CD4-positive, alpha-beta T cell treated with Interleukin-6 for 4 hours (primary cell): ENCODE measurements around the gene RASAL1.

Source experiments
- DNase-seq: peaks from one replicate; pipeline ENCODE4 v3.0.0-alpha.2; 2020; ENCODE audit warnings: mixed read lengths

The RASAL1 gene

DNA sequence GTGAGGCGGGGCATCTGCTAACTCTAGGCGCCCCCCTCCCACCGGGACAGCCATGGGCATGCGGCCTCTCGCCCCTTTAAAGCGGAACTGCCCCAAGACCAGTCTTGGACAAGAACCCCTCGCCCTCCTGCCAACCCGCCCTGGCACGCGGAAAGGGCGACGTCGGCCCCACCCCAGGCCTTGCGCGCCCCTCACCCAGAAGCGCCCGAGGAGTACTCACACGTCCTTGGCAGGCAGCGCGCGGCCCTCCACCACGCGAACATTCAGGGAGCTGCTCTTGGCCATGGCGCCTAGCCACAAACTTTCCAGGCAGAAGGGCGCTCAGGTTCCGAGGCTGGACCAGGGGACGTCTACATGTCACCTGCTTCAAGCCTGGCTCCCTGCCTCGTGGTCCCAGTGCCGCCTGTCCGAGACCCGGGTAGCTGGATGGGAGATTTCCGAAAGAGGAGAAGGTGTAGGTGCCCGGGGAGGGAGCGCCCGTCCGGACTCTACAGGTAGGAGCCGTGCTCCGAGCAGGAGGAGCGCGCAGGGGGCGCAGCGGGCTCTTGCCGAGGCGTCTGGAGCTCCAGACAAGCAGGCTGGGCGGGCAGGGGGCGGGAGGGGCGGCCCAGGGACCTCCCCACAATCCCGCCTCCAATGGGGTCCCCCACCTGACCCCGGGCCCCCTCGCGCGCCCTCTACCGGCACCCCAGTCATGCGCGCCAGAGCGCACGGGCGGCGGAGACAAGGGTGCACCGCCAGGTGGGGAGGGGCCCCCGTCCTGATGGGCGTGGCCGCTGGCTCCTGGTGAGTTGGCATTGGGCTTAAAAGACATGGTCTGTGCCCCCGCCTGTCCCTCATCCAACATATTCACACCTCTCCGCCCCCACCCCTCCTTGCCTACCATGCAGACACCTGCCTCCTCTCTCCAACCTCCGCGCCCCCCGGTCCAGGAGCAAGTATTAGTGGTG, at the start of gene RASAL1:
TSS of gene RASAL1 (minus strand) at position 584 of the 950 bp plus-strand sequence. CDS start at position 285, 299 bp downstream.
- peak; percentile 83 for DNase-seq

DNA sequence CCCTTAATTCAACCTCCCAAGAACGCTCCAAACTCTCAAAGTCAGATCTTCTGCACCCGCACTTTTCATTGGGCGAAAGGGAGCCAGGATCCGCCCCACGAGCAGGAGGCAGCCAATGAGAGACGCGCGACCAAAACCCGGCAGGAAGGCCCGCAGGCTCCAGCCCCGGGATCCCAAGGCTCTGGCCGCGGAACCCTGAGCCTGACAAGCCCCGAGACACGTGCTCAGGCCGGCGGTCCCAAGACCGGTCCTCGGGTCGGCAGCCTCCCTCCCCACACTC, 49.3 kb upstream of the RASAL1 start:
- DNase-seq = peak; percentile 90

GRCh38 chr12:113184098-113184899, 48.7 kb upstream of the RASAL1 start:
- DNase-seq = no peak

DNA sequence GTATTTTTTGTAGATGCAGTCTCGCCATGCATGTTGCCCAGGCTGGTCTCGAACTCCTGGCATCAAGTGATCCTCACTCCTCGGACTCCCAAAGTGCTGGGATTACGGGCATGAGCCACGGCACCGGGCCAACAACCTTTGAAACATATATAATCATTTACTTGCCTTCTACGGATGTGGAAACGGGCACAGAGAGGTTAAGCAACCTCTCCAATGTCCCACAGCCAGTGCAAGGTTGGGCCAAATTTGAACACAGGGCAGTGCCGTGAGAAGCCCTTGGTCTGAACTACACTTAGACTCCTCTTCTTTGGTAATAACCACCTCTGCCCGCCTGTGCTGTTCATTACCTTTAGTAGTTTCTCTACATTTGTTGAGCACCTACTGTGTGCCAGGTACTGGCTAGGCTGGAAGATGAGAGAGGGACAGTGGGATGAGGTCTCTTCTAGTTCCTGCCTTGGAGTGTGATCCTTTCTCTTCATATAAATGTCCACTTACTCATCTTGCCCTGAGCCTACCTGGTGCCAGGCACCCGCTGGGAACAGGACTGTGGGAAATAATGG, 47.5 kb upstream of the RASAL1 start:
- DNase-seq = no peak

DNA sequence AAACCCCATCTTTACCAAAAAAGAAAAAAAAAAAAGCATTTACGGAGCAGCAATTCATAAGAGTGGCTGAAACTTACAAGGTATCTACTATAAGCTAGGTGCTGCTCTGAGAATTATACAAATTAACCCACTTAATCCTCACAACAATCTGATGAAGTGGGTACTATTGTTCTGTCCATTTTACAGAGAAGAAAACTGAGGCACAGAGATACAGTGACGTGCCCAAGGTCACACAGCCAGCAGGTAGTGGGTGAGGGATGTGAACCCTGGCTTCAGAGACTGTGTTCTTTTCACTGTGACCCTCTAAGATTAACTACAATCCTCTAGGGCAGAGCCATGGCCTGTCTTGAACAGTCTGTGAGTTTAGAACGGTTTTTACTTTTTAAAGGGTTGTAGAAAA, 46.4 kb upstream of the RASAL1 start:
- no peak for DNase-seq

DNA sequence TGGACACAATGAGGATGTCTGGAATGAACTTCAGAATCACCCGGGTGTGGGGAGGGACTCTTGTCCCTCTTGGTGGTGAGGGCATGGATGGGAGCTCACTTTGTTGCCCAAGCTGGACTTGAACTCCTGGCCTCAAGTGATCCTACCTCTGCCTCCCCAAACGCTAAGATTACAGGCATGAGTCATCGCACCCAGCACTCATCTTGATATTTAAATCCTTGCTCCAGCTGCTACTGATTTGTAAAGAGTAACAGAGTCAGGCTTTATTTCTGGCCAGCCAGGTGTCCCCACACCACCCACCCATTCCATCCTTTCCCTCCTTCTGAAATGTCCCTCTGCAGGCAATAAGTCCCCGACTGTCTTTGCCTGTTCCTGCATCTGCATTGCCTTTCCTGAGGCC, 44.8 kb upstream of the RASAL1 start:
- no peak for DNase-seq

- no peak for DNase-seq
These were observed 43.5 kb upstream of the RASAL1 start for GRCh38 chr12:113179023-113179422.

- peak; percentile 79 for DNase-seq
These were observed 39.2 kb upstream of the RASAL1 start for GRCh38 chr12:113174461-113175384.

DNA sequence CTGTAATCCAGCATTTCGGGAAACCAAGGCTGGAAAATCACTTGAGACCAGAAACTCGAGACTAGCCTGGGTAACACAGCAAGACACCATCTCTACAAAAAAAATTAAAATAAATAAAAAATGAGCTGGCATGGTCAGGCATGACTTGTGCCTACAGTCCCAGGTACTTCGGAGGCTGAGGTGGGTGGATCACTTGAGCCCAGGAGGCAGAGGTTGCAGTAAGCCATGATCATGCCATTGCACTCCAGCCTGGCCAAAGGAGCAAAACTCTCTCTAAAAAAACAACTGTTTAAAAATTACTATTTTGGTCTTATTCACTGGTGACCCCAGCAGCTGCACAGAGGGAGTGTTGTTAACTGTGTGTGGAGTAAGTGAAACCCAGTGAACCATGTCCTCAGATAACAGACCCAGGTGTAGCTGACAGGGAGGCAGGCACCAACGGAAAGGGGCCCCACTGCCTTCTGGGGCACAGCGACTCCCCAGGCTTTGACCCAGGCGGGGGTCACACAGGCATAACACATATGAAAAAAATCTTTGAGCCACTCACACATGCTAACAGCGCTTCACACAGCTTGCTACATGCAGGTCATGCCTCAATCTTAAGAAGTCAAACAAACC, 37.6 kb upstream of the RASAL1 start:
- DNase-seq = no peak

GRCh38 chr12:113172185-113172584, 36.6 kb upstream of the RASAL1 start:
- DNase-seq = no peak

GRCh38 chr12:113171543-113171942, 36.0 kb upstream of the RASAL1 start:
- DNase-seq = no peak

GRCh38 chr12:113170926-113171325, 35.4 kb upstream of the RASAL1 start:
- no peak for DNase-seq

GRCh38 chr12:113170457-113170856, 34.9 kb upstream of the RASAL1 start:
- DNase-seq = no peak

DNA sequence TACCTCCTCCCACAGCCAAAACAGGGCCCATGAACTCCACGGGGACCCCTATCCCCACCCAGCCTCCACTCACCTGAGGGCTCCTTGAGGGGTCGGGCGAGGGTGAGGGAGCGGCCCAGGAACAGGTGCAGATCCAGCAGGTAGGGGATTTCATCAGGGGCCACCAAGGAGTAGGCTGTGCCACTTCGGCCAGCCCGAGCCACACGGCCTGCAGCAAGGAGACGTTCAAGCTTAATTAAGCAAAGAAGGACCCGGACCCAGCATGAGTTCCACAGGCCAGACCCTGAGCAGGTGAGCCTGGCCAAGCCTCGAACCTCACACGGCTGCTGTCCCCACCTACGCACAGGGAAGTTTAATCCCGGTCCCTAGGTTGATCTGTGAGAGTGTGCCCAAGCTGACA, 34.1 kb upstream of the RASAL1 start:
- DNase-seq = no peak

DNA sequence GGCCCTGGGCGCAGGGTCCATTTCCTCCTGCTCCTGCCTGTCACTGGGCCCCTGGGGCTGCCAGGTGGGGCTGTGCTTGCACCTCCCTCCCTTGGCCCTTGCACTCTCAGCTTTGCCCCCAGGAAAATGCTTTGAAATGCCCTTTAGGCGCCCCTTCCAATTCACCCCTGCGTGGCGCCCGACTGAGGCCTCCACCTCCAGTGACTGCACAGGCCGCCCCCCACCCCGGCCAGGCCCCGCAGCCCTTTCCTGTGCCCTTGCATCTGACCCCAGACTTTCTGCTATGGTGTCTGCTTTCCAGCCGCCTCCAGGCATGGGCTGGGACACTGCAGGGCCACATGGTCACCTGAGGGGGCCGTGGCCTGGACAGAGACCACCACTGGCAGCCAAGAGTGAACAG, 32.3 kb upstream of the RASAL1 start:
- DNase-seq = no peak

GRCh38 chr12:113165521-113166450, 30.2 kb upstream of the RASAL1 start:
- DNase-seq = no peak

GRCh38 chr12:113164014-113164413, 28.5 kb upstream of the RASAL1 start:
- no peak for DNase-seq

DNA sequence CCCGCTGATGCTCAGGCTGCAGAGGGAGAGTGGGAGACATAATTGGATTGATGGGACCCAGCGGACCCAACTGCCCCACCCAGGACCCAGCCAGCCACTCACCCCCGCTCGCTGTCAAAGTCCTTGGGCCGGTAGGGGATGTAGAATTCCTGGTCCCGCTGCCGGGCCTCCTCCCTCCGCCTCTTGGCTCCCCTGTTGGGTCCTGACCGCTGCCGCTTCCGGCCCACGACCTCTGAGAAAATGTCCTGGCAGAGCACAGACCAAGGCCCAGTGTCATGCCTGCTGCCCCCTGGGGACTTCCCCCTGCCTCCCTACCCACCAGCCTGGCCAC, 27.4 kb upstream of the RASAL1 start:
- no peak for DNase-seq

DNA sequence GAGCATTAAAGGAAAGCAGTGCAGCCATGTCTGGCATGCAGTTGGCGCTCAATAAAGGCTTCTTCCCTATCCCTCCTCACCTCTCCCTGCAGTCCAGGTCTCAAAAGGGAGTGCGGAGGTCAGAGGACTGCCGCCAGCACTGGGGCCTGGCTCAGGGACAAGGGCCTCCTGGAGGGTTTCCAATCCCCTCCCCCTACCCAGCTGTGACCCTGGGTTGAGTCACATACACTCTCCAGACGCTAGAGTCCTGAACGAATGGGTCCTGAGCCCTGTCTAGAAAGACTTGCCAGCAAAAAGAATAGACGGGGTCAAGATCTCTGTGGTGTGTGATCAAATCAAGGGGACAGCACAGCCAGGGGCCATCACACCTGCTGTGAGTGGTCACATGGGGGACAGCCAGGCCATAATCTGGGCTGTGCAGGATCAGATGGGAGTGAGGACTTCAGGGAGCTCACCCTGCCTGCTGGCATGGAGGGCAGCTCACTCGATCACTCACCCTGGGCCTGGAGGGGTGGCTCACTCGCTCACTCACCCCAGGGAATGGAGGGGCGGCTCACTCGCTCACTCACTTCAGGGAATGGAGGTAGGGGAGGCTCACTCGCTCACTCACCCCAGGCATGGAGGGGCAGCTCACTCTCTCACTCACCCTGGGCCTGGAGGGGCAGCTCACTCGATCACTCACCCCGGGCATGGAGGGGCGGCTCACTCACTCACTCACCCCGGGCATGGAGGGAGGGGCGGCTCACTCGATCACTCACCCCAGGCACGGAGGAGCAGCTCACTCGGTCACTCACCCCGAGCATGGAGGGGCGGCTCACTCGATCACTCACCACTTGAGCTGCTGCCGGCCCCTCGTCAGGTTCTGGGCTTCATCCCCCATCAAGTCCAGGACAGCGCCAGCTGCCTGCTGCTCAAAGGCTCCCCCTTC, 26.8 kb upstream of the RASAL1 start:
- no peak for DNase-seq

GRCh38 chr12:113161415-113162016, 26.0 kb upstream of the RASAL1 start:
- no peak for DNase-seq
